LNCaP clone FGC (cell line): ENCODE measurements around the gene UTS2R.
"Not testable (repeated sequence)": the region's sequence is repeated elsewhere in the genome, so short reads cannot be mapped to it uniquely, and the experiment has no call there.

Experiments
- DNase-seq: peaks from one replicate; pipeline ENCODE4 v3.0.0-alpha.2; 2011; ENCODE audit warnings: low read depth
- H3K4me3 ChIP-seq: 2 replicates; pipeline ENCODE4 v1.5.1; 2011; ENCODE audit warnings: mild to moderate bottlenecking, low read depth, low read length, control low read depth
- CTCF ChIP-seq: IDR thresholded peaks from 2 replicates; pipeline ENCODE4 v1.5.1; 2012; ENCODE audit warnings: mild to moderate bottlenecking; ENCODE audit not compliant: control insufficient read depth, insufficient read depth; ENCODE audit errors: extremely low read depth

Gene UTS2R

GRCh38 chr17:82373731-82374625 lies 2.4 kb downstream of the UTS2R start:
- DNase-seq: no peak
- TF ChIP-seq CTCF: no peak
- no peak overlapping the region for H3K4me3 ChIP-seq

- no peak for DNase-seq
- TF ChIP-seq CTCF: no peak
Measured at GRCh38 chr17:82374626-82375331, 3.2 kb downstream of the UTS2R start.

GRCh38 chr17:82375359-82376041 lies 3.9 kb downstream of the UTS2R start:
- no peak overlapping the region for H3K4me3 ChIP-seq
- no peak for TF ChIP-seq CTCF
- DNase-seq: no peak

More at GRCh38 chr17:82374626-82375331, 3.2 kb downstream of the UTS2R start:
- no peak overlapping the region for H3K4me3 ChIP-seq

GRCh38 chr17:82376042-82376730 lies 4.6 kb downstream of the UTS2R start:
- no peak for DNase-seq
- H3K4me3 ChIP-seq: no peak overlapping the region
- TF ChIP-seq CTCF: no peak

GRCh38 chr17:82377294-82377693 lies 5.7 kb downstream of the UTS2R start:
- DNase-seq, H3K4me3 ChIP-seq: not testable (repeated sequence)

GRCh38 chr17:82377924-82378740 lies 6.6 kb downstream of the UTS2R start:
- TF ChIP-seq CTCF: no peak
- no peak for DNase-seq
- H3K4me3 ChIP-seq: no peak overlapping the region
